NCI-H82 treated with DMSO at 0.1 percent for 48 hours (cell line): ENCODE data around the gene CHRNA7.

Source experiments
- DNase-seq: peaks from one replicate; lab custom pipeline; 2025; ENCODE audit not compliant: unreplicated experiment; lab: John Stamatoyannopoulos, UW

Gene CHRNA7

GRCh38 chr15:32029862-32030781 lies at the start of gene CHRNA7:
TSS of gene CHRNA7 (plus strand) at chr15:32030515. CDS start at chr15:32030595, 80 bp downstream.
- peak; percentile 27 for DNase-seq

- no peak for DNase-seq
These were observed 44.7 kb upstream of the CHRNA7 start for GRCh38 chr15:31985607-31986006.

- no peak for DNase-seq
These were observed 37.3 kb upstream of the CHRNA7 start for GRCh38 chr15:31993062-31993461.

- no peak for DNase-seq
These were observed 32.6 kb upstream of the CHRNA7 start for GRCh38 chr15:31997711-31998110.

- no peak for DNase-seq
These were observed 26.8 kb upstream of the CHRNA7 start for GRCh38 chr15:32003558-32003957.

- no peak for DNase-seq
These were observed 26.1 kb upstream of the CHRNA7 start for GRCh38 chr15:32004249-32004648.

- DNase-seq: no peak
These were observed 22.9 kb upstream of the CHRNA7 start for GRCh38 chr15:32007355-32007960.

GRCh38 chr15:32014953-32015352 lies 15.4 kb upstream of the CHRNA7 start:
- no peak for DNase-seq

GRCh38 chr15:32020156-32020555 lies 10.2 kb upstream of the CHRNA7 start:
- no peak for DNase-seq

GRCh38 chr15:32028921-32029320 lies 1.4 kb upstream of the CHRNA7 start:
- peak; percentile 56 for DNase-seq

GRCh38 chr15:32029409-32029861 lies 880 bp upstream of the CHRNA7 start:
- DNase-seq: peak; percentile 61

GRCh38 chr15:32030795-32031194 lies 480 bp downstream of the CHRNA7 start:
- DNase-seq: no peak

GRCh38 chr15:32033186-32033890 lies 3.0 kb downstream of the CHRNA7 start:
- DNase-seq: no peak

- no peak for DNase-seq
These were observed 3.8 kb downstream of the CHRNA7 start for GRCh38 chr15:32034106-32034505.

GRCh38 chr15:32035285-32035684 lies 5.0 kb downstream of the CHRNA7 start:
- DNase-seq: no peak

GRCh38 chr15:32036971-32037370 lies 6.7 kb downstream of the CHRNA7 start:
- DNase-seq: no peak

GRCh38 chr15:32041294-32041693 lies 11.0 kb downstream of the CHRNA7 start:
- DNase-seq: no peak

GRCh38 chr15:32042269-32042972 lies 12.1 kb downstream of the CHRNA7 start:
- DNase-seq: peak; percentile 29

GRCh38 chr15:32053719-32054118 lies 23.4 kb downstream of the CHRNA7 start:
- DNase-seq: no peak

GRCh38 chr15:32057876-32058425 lies 27.6 kb downstream of the CHRNA7 start:
- DNase-seq: no peak

- DNase-seq: no peak
These were observed 30.4 kb downstream of the CHRNA7 start for GRCh38 chr15:32060706-32061105.
